Renal pelvis (tissue), 4 donors: ENCODE results near the gene NT5M. TPM values are rescaled to one million over a fixed set of nuclear protein-coding genes. Genes with fewer than 3 reads are reported as not detected.

ENCODE experiments used
- DNase-seq: peaks from one replicate; pipeline ENCODE4 v3.0.0-alpha.2; 2013
- polyA plus RNA-seq, 3 donors: library from polyadenylated mRNA; unstranded; fragments of 120-200 nt; gene quantifications; one replicate each; pipeline ENCODE4 v1.2.1, GENCODE V29; 2013; ENCODE audit not compliant: insufficient read length in 3 of 3

The NT5M gene
- polyA plus RNA-seq, 3 donors = 5.6 to 5.9 (median 5.8) TPM

DNA sequence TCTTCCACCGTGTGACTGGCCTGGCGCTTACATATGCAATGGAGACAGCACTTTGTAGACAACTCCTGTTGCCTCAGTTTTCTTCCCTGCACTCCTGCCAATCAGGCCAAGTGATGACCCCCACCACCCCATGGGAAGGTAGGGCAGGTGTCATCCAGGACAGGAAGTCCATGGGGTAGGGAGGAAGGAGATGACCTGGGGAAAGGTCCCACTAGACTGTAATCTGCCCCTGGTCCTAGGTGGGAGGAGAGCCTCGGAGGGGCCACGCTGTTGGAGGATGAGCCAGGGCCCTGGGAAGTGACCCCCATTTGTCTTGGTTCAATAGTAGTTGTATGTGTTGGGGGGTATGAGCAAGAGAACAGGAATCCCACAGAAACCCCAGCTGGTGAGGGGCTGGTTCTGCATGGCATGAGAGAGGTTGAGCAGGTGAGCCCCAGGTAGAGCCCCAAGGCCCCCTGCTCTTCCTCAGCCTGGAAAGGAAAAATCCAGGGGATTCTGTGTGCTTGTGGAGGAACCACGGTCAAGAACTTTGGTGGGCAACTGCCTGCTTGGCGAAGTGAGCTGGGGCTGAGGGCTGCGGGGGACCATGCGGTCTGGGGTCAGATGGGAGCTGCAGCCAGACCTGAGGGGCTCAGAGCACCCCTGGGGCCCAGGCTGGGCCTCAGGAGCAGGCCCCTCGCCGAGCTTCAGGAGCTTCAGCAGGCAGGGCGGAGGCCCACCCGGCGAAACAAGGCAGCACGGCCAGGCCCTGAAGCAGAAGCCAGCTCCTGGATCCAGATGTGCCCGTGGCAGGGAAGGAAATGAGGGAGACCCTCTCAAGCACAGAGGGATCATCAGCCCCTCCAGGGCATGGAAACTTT, 50.7 kb downstream of the NT5M start:
- DNase-seq = no peak

DNA sequence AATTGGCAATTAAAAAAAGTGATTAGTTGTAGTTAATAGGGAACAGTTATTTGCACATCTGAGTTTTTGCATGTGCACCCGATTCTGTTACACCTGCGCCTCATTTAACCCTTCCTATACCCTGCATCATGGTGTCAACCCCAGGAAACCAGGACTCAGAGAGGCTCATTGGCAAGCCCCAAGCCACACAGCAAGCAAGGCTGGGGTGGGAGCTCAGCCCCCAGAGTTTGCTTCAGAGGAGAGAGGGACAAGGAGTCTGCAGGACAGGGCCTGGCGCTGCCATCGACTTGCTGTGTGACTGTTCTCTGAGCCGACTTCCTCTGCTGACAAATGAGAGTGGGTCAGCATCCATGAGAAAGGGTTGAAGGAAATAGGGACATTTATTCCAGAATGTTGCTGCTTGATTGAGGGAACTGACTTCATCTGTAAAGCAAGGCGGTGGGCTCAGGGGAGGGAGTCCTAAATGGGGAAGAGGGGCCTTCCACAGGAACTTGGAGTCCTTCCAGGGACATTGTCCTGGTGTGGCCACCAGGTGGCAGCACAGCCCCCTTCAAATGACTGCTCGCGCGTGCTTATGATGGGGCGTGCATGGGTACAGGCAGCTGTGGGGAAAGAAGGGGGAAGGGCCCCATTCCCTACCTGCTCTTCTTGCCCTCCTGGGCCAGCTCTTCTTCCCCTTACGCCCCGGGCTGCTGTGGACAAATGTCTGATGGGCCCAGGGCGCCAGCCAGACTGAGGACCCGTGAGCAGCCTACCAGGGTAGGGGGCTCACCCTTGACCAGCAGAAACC, 51.6 kb downstream of the NT5M start:
- peak; percentile 55 for DNase-seq

DNA sequence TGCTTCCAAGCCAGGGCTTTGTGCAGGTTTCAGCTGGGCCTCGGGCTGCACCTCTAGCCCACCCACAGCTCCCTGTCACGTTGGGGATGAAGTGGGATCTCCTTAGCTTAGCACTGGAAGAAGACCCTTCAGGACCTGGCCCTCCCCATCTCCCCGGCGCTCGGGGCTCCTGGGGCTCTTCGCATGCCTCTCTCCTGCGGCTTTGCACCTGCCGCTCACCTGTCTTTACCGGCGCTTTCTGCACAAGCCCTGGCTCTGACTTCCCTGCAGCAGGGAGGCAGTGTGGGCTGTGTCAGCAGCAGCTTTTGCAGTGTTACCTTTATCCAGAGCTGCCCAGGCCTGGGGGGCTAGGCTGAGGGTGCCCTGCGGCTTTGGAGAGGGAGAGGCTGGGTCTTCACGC, 52.3 kb downstream of the NT5M start:
- no peak for DNase-seq

DNA sequence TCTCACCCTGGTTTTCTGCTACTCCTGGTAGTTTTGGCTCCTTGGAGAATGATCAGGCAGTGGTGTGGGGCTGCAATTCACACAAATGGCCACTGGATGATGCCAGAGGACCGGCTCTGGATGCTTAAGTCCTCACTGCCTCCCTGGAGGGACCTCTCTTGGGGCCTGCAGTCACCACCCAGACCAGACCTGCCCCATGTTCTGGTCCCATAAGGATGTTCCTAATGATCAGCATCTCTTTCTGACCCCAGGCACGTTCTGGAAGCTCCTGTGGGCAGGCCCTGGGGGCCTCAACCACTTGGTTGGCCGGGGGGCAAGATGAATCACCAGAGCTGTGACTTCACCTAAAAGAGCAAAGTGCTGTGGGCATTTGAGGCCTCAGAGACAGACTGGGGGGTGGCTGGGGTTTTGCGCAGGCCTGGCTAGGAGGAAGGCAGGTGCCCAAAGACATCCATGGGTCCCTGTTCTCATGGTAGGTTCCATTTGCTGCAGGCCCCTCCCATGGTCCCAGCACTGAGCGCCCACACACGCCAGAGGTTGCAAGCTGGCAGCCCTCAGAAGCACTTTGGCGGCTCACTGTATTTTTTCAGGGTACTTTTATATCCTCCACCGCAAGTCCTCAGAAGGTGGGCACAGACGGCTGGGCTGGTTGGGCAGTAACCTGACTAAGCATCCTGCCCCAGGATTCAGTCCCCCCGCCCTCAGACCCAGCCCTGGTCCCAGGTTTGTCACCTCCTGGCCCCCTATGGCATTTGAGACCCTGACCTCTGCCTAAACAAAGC, 53.2 kb downstream of the NT5M start:
- DNase-seq = peak; percentile 83

DNA sequence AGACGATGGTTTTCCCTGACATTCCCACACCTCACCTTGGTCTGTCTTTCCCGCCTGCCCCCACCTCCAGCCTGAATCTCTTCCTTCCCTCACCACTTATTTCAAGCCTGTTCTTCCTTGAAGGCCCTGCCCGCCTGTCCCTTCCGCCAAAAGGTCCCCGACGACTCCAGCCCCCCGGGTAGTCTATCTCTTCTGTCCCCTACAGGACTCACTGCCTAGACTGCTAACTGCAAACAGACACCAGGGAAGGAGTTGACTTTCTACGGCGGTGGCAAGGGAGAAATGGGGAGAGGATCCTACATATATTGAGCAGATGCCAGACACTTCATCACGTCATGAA, 53.7 kb downstream of the NT5M start:
- no peak for DNase-seq

DNA sequence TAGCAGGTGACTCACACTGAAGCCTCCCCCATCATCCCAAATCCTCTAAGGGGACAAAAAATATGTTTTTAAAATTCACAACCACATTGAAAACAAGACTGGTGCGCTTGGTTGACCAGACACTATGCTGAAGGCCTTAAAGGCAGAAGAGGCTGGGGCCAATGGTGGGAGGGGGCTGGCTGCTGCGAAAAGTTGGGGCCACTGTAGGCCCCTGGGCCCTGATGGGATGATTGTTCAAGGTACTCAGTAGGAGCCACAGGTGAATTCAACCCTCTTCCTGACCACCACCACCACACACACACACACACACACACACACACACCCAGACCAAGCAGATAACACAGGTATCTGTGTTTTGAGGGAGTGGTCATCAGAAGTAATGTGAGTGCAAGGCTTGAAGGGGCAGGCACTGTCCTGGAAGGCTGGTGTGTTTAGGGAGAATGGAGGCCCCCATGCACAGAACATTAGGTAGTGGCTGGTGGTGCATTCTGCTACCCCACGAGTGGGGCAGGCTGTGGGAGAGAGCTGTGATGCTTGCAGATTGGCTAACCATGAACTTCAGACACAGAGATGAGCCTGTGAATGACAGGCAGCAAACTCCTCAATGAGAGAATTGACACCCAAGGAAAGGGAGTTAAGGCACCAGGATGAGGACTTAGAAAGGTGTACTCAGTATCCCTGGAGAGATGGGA, 55.0 kb downstream of the NT5M start:
- DNase-seq = no peak

DNA sequence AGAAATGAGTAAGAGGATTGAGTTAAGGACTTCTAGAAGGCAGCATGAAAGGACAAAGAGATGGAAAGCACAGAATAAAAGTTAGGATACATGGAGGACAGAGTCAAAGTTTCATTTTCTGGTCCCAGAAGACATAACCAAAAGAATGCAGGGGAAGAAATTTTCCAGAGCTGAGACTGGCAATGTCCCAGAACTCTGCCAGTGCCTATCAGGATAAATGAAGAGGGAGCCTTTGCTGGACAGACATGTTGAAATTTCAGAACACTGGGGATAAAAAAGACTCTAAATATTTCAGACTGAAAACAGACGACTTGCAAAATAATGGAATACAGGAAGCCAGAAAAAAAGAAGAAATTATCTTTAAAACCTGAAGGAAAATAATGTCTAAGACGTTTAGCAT, 55.7 kb downstream of the NT5M start:
- DNase-seq = no peak

DNA sequence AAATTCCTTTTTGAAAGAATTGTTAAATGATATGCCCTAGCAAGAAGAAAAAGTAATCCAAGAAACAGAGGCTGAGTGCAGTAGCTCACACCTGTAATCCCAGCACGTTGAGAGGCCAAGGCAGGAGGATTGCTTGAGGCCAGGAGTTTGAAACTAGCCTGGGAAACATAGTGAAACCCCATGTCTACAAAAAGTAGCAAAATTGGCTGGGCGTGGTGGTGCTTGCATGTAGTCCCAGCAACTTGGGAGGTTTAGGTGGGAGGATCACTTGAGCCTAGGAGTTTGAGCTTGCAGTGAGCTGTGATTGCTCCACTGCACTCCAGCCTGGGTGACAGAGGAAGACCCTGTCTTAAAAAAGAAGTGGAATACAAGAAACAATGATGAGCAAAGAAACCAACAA, 56.1 kb downstream of the NT5M start:
- no peak for DNase-seq

DNA sequence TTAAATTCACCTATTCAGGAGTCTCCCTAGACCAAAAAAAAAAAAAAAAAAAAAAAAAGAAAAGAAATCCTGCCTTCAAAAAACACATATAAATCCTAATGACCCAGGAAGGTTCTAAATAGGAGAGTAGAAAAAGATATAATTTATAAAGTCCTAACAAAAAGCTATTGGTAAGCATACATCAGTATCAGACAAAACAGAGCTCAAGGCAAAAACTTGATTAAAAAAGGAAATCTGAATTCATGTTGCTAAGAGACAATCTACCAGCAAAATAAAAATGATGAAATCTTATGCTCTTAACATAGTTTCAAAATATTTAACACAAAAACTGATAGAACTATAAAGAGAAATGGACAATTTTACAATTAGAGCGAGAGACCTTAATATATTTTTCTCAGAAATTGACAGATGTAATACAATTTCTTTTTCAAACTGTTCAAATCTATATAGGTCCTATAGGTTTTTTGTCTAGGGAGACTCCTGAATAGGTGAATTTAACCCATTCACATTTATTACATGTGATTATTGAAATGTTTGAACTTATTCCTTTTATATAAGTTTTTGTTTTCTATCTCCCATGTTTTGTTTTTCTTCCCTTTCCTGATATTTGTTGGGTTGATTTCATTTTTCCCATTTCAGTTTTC, 57.0 kb downstream of the NT5M start:
- DNase-seq = no peak

DNA sequence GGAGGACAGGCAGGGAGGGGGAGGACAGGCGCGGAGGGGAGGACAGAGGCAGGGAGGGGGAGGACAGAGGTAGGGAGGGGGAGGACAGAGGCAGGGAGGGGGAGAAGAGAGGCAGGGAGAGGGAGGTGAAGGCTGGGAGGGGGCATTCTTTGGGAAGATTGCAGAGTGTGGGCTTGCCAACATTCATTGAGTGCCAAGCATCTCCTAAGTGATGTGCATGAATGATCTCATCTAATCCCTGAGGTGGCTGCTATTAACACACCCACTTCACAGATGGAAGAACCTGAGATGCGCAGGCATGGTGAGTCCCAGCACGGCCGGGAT, 58.3 kb downstream of the NT5M start:
- DNase-seq = no peak

DNA sequence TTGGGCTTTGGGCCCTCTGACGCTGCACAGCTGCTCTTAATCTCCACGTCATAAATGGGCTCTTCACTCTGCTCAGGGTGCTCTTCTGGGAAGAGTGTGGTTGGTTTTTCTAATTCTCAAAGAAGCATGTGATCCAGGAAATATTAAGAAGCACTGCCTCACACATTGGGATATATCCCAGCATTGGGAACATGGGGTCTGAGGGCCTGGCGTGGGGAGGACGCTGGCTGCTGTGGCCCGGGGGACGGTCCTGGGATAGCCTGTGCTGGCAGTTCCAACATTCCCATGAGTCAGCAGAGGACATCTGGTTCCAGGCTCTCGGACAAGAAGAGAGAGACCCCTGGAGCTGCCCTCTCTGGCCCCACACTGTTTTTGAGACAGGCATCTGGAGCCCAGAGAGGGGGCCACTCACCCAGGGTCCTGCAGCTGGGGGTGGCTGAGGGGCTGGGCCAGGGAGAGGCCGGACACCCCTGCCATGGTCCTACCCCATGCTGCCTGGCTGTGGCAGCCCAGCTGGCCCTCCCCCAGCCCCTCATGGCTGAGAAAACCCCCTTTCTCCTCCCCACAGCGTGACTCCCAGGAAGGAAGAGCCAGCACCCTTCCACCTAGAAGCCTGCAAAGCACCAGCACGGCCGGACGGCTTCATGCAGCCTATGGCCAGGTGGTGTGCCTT, 58.8 kb downstream of the NT5M start:
- DNase-seq = no peak

DNA sequence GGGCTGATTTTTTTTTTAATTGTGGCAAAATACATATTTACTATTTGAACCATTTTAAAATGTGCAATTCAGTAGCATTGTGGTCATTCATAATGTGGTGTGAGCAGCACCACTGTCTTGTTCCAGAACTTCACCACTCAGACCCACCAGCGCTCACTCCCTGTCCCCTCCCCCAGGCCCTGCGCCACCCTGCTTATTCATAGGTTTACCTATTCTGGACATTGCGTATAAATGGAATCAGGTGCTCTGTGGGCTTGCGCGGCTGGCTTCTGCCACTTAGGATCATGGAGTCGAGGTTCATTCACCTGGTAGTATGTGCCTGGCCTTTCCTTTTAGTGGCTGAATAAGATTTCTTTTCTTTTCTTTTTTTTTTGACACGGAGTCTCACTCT, 59.4 kb downstream of the NT5M start:
- no peak for DNase-seq

DNA sequence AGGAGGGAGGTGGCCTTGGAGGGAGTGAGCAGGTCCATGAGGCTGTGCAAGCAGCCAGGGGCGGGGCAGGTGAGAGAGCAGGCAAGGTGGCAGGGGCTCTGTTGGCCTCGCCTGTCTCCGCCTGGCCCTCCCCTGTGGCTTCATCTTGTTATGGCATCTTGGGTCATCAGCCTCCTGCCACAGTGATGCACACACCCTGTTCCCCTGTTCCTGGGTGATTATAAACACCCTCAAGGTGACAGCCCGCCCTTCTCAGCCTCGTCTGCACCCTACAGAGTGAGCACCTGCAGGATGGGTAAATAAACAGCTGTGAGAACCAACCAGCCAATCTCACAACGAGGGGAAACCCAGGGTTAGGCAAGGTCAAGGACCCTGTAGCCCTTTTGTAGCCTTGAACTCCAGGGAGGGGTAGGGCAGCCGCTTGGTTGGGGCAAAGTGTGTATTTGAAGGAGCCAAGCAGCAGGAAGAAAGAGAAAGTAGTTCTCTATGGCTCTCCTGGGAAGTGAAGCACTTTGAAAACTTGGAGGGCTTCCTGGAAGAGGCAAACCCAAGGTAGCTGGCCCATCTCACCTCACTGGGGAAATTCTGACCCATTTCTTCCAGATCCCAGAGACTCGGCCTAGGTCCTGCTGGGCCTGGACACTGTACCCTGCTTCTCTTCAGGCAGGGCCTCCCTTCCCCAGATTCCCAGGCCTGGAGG, 60.6 kb downstream of the NT5M start:
- DNase-seq = no peak

DNA sequence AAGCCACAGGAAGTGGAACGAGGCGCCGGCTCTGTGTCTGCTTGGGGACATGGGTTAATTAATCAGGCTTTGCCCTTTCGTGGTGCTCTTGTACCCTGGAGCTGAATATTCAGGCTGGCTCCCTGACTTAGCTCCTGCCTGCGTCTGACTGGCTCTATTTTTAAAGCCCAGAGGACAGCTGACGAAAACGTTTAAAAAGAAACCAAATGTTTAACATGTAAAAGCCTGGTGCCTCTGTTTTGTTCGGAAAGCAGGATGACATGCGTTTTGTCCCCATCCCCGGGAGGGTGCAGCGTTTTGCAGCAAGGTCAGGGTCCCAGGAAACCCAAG, 61.1 kb downstream of the NT5M start:
- no peak for DNase-seq

DNA sequence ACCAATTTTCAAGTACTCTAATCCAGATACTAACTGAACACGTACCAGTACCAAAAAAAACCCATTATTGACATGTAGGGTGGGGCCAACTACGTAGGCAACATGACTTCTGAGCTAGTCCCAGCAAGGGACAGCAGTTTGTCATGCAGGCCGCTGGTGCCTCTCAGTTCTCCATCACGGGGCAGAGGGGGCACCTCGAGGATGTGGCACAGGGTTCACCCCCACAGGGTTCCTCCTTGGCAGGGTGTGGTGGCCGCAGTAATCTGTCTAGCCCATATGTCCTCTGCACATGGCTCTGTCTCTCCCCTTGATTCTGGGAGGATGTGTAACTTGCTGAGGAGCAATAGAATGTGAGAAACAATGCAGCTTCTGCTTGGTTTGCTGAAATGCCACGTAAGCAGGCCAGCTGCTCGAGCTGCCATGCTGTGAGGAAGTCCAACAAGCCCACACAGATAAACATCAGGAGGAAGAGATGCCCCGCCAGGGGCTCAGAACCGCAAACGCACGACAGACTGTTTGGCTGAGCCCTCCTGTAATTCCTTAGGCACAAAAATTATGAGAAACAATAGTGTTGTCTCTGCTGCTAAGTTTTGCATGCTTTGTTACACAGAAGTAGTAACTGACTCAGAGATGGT, 62.4 kb downstream of the NT5M start:
- DNase-seq = no peak

DNA sequence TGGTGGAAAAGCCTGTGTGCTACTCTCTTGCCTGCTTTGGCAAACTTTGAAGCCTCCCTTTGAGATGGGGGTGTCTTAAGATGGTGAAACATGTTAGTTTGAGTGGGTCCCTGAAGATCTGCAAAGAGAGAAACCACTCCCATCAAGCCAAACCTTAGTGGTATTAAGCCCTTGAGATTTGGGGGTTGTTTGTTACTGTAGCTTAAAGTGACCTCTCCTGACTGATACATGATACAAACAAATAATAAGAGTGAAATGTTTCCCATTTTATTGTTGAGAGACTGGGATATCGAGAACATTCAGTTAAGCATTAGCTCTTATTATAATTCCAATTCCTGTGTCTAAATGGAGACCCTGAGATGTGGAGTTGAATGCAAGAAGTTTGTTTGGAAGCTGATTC, 63.1 kb downstream of the NT5M start:
- DNase-seq = no peak

DNA sequence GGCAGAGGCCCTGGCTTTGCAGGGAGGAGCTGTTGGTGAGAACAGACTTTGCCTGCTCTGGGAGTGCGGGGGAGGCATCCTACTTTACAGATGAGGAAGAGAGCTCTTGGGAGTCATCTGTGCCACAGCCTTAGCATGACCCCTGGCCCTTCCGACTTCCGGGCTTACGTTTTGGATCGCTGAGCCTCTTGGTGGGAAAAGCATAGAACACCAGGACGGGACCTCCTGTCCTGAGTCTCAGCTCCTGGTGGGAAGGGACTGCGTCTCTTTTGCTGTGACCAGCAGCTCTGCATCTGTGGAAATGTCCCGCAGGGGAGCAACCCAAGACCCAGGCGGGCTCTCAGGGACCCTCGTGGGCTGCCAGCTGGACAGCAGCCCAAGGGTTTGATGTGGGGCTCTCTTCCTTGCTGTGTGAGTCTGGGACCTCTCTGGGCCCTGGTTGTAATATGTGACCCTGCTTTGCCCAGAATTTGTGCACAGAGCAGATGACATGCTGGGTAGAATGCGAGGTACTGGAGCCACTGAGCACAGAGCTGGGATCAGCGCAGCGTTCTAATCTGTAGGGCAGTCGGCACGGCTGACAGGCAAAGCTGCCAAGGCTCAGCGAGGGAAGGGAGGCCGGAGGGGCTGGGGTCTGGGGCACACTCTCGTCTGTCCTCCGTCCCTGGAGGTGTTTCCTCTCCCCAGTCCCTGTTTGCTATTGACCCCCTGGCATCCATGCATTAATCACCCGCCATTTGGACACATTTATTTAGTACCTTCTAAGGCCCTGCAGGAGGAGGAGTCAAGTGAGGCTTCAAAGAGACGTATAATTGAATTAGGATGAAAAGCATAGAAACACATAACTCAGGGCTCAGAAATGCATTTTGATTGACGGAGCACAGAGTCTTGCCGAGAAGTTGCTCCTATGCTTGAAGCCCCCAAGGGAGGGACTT, 64.0 kb downstream of the NT5M start:
- DNase-seq = no peak

DNA sequence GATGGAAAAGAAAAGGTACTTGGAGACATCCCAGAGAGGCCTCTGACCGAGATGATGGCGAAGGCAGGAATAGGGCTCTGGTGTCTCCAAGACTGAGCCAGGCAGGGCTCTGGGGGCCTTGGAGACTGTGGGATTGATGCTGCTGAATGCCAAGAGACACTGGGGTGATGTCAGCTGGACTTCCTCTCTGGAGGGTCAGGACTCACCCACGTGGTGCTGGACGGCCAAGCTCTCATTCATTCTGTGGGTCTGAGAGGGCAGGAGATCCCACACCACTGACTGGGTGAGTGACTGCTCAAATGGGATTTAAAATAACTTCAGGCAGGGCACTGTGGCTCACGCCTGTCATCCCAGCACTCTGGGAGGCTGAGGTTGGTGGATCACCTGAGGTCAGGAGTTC, 64.8 kb downstream of the NT5M start:
- no peak for DNase-seq

DNA sequence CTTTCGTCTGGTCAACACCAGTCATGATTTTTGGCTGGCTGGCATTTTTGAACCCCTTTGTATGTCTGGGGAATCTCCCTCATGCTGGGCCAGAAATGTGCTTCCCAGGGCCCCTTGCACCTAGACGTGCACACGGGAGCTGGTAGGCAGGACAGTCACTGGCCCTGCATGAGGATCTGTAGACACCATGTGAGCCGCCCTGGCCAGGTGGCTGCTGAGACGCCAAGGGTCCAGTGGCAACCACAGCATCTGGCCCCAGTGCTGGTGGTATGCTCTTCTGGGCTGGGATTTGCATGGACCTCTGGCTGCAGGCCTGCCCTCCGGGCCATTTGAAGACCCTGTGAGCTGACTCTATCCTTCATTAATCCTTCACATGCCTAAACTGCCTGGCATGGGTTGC, 67.5 kb downstream of the NT5M start:
- no peak for DNase-seq
